Measurements from ENCODE around the gene UCHL5.
"Not testable (repeated sequence)": the region's sequence is repeated elsewhere in the genome, so short reads cannot be mapped to it uniquely, and the experiment has no call there.

UCHL5 gene

GRCh38 chr1:193062698-193063463, 3.7 kb upstream of the UCHL5 start:
- DNase-seq (ENCODE audit: low spot score), result peak; percentile 36

GRCh38 chr1:193060938-193061337, 1.8 kb upstream of the UCHL5 start:
- DNase-seq (ENCODE audit: low spot score), result peak; percentile 57

- DNase-seq (ENCODE audit: low spot score), result peak; percentile 19
Measured at GRCh38 chr1:193060406-193060805, 1.2 kb upstream of the UCHL5 start.

- DNase-seq (ENCODE audit: low spot score), result no peak
Measured at GRCh38 chr1:193060115-193060403, 899 bp upstream of the UCHL5 start.

GRCh38 chr1:193058529-193059281, 455 bp downstream of the UCHL5 start:
- DNase-seq (ENCODE audit: low spot score), result peak; percentile 82

- DNase-seq (ENCODE audit: low spot score), result no peak
Measured at GRCh38 chr1:193054169-193054675, 4.9 kb downstream of the UCHL5 start.

GRCh38 chr1:193048913-193049312, 10.2 kb downstream of the UCHL5 start:
- not testable (repeated sequence) for DNase-seq (ENCODE audit: low spot score)

GRCh38 chr1:193042766-193043691, 16.1 kb downstream of the UCHL5 start:
- no peak for DNase-seq (ENCODE audit: low spot score)

- no peak for DNase-seq (ENCODE audit: low spot score)
Measured at GRCh38 chr1:193040011-193040410, 19.1 kb downstream of the UCHL5 start.

- no peak for DNase-seq (ENCODE audit: low spot score)
Measured at GRCh38 chr1:193036337-193037047, 22.7 kb downstream of the UCHL5 start.

GRCh38 chr1:193033610-193034009, 25.6 kb downstream of the UCHL5 start:
- DNase-seq (ENCODE audit: low spot score), result no peak

GRCh38 chr1:193032643-193033427, 26.3 kb downstream of the UCHL5 start:
- not testable (repeated sequence) for DNase-seq (ENCODE audit: low spot score)

- DNase-seq (ENCODE audit: low spot score), result peak; percentile 31
Measured at GRCh38 chr1:193031431-193031830, 27.7 kb downstream of the UCHL5 start.

- no peak for DNase-seq (ENCODE audit: low spot score)
Measured at GRCh38 chr1:193030280-193030679, 28.9 kb downstream of the UCHL5 start.

- DNase-seq (ENCODE audit: low spot score), result no peak
Measured at GRCh38 chr1:193025218-193025617, 33.9 kb downstream of the UCHL5 start.

- peak; percentile 71 for DNase-seq (ENCODE audit: low spot score)
Measured at GRCh38 chr1:193019442-193020026, 39.6 kb downstream of the UCHL5 start.

GRCh38 chr1:193016788-193017187, 42.4 kb downstream of the UCHL5 start:
- DNase-seq (ENCODE audit: low spot score), result no peak

- no peak for DNase-seq (ENCODE audit: low spot score)
Measured at GRCh38 chr1:193014400-193014799, 44.8 kb downstream of the UCHL5 start.

GRCh38 chr1:193013707-193014106, 45.5 kb downstream of the UCHL5 start:
- no peak for DNase-seq (ENCODE audit: low spot score)

GRCh38 chr1:193013005-193013404, 46.2 kb downstream of the UCHL5 start:
- DNase-seq (ENCODE audit: low spot score), result no peak

Measured in NAMALWA (cell line).